ENCODE results near the gene RBM33.

Gene RBM33

GRCh38 chr7:155629171-155629570 is 15.3 kb upstream of the RBM33 start:
- DNase-seq (ENCODE audit: low read depth in 2 of 2), result no peak

GRCh38 chr7:155631155-155631554 is 13.3 kb upstream of the RBM33 start:
- no peak for DNase-seq (ENCODE audit: low read depth in 2 of 2)

DNA sequence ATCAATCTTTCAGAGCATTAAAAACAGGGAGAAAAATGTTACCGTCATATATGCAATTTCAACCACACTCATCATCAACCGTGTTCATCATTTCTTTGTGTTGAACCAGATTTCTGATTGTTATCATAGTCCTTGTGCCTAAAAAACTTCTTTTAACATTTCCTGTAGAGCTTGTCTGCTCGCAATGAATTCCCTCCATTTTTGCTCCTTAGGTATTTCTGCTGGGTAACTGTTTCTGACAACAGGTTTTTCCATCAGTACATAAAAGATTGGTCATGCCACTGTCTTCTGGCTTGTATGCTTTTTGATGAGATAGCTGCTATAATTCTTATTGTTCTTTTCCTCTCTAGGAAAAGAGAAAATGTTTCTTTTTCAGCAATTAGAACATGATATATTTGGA is 8.6 kb upstream of the RBM33 start:
- DNase-seq (ENCODE audit: low read depth in 2 of 2), result no peak

- no peak for DNase-seq (ENCODE audit: low read depth in 2 of 2)
Measured at GRCh38 chr7:155637155-155637554, 7.3 kb upstream of the RBM33 start.

DNA sequence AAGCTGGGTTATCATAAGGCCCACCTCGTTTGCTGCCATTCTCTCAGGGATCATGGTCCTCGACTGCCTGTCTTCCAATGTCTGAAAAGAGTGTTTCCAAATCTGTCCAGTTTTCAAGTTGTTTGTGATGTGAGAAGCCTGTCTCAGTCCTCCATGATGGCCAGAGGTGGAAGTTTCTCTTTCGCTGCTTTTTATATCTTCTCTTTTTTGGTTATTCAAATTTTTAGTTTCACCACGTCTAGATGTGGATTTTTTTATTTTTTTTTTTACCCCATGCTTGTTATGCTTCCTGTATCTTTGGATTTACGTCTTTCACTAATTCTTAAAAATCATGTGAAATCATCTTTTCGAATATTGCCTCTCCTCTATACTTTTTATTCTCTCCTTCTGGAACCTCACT is 6.1 kb upstream of the RBM33 start:
- no peak for DNase-seq (ENCODE audit: low read depth in 2 of 2)

- DNase-seq (ENCODE audit: low read depth in 2 of 2), result no peak
Measured at GRCh38 chr7:155639958-155640520, 4.4 kb upstream of the RBM33 start.

DNA sequence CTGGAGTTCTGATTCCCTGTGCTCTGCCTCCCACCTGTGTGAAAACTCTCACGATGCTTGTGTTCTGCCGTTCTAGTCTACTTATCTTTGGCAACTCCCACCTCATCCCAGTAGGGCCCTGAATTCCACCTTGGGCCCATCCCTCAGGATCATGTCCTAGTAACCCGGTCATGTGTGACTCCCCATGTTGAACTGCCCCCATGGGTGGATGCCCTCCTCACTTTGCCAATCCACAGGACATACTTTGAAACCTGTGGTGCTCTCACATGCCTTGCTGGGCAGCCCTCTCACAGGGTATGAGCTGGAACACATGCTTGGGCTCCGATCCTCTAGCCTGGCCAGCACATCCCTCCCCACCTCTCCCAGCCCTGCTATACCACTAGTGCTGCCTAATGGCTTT is 3.8 kb upstream of the RBM33 start:
- no peak for DNase-seq (ENCODE audit: low read depth in 2 of 2)

DNA sequence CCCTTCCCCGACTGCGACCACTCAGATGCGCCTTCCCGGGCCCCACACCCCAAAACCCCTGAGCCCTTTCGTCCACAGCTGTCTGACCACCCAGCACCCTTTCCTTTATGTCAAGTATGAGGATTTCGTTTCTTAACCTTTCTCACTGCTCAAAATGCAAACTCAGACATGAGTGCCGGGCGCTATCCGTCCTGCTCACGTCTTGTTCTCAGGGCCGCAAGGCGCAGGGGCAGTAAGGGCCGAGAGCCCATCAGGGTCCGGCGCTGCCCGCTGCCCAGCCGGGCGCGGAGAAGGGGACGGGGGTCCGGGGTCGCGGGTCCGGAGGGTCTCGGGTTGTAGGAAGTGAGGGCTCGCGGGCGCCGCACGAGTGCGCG is 670 bp upstream of the RBM33 start:
- no peak for DNase-seq (ENCODE audit: low read depth in 2 of 2)

DNA sequence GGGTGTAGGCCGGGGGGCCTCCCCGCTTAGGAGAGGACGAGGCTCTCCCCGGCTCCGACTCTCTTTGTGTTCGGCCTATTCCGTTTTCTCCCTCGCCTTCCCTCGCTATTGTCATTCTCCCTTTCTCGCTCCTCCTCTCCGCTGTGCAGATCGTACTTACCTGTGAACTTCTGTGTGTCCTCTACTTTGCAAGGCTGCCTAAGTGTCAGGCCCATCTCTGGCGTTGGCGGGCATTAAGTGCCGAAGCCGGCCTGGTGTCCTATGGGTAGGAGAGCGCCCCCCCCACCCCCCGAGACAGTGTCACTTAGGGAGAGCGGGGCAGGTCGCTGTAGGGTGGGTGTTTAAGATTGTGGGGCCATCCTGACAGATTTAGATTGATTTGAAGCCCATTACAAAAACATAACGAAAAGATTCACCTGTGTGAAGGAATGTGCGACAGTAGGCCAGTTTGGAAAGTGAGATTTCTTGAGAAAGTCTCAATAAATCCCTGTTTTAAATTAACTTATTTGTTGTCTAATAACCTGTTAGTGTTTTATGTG is 579 bp downstream of the RBM33 start:
- no peak for DNase-seq (ENCODE audit: low read depth in 2 of 2)

DNA sequence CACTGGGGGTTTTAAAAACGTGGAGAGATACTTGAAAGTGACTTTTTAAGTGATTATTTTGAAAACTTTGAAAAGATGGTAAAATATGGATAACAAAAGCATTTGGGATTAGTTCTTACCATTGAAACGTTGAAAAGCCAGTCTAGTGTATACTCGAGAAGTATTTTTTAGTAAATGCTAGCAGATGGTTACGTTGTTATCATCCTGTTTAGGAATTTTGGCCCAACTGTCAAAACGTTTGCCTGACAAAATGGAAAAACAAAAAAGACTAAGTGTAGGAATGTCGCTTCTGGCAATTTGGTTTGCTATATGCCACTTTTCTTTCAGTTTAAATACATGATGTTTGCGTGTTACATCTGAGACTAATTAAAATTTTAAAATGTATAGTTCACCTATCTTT is 1.2 kb downstream of the RBM33 start:
- DNase-seq (ENCODE audit: low read depth in 2 of 2), result no peak

- no peak for DNase-seq (ENCODE audit: low read depth in 2 of 2)
Measured at GRCh38 chr7:155646669-155647068, 2.2 kb downstream of the RBM33 start.

- no peak for DNase-seq (ENCODE audit: low read depth in 2 of 2)
Measured at GRCh38 chr7:155647302-155647701, 2.8 kb downstream of the RBM33 start.

GRCh38 chr7:155647734-155648133 is 3.3 kb downstream of the RBM33 start:
- DNase-seq (ENCODE audit: low read depth in 2 of 2), result no peak

- no peak for DNase-seq (ENCODE audit: low read depth in 2 of 2)
Measured at GRCh38 chr7:155648752-155649339, 4.4 kb downstream of the RBM33 start.

GRCh38 chr7:155649588-155649987 is 5.1 kb downstream of the RBM33 start:
- no peak for DNase-seq (ENCODE audit: low read depth in 2 of 2)

DNA sequence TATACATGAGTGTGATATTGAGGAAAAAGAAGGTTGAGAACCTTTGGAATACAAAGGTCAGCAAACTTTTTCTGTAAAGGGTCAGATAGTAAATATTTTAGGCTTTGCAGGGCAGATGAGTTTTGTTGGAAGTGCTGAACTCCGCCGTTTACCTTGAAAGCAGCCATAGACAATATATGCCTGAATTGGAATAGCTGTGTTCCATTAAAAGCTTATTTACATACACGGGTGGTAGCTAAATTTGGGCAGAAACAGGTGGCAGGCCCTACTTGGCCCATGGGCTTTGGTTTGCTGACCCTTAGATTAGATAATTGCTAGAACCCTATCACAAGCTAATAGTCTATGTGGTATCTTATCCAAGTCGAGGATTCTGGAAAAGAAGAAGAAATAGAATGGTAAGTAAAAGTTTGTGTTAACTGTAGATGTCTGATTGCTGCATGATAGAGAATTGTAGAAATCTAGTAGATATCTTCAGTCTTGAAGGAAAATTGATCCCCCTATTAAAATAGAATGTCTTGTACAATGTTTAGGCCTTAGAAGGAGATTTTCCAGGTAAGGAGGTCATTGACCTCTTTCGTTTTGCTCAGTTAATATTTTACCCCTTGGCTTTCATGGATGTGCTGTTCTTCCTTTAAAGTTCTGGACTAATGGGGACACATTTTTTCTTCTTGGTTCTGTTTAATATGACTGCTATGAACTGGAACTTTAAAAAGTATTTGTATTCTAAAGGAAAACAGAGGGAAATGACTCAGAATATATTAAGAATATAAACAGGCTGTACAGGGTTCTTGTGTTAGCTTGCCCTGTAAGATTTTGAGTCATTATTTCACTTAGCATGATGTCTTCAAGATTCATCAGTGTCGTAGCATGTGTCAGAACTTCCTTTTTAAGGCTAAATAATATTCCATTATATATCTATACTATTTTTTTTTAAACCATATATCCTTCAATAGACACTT is 8.0 kb downstream of the RBM33 start:
- DNase-seq (ENCODE audit: low read depth in 2 of 2), result no peak

DNA sequence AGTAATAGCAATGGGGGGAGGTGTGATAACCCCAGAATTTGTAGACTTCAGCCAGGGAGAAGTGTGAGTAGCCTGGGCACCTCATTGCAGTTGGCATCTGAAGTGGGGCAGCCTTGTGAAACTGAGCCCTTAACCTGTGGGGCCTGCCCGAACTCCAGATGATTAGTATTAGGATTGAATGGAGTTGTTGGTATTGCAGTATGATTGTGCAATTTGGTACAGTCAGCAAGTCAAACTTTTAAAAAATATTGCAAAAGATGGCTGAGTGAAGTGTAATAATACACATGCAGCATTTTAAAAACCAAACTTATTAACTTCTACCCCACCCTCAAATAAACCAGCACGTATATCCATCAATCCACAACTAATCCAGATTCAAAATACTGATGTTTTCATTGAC is 9.3 kb downstream of the RBM33 start:
- no peak for DNase-seq (ENCODE audit: low read depth in 2 of 2)

- DNase-seq (ENCODE audit: low read depth in 2 of 2), result no peak
Measured at GRCh38 chr7:155656891-155657290, 12.4 kb downstream of the RBM33 start.

- no peak for DNase-seq (ENCODE audit: low read depth in 2 of 2)
Measured at GRCh38 chr7:155660059-155660757, 15.7 kb downstream of the RBM33 start.

- no peak for DNase-seq (ENCODE audit: low read depth in 2 of 2)
Measured at GRCh38 chr7:155660758-155661093, 16.3 kb downstream of the RBM33 start.

GRCh38 chr7:155662343-155663043 is 18.0 kb downstream of the RBM33 start:
- DNase-seq (ENCODE audit: low read depth in 2 of 2), result no peak

DNA sequence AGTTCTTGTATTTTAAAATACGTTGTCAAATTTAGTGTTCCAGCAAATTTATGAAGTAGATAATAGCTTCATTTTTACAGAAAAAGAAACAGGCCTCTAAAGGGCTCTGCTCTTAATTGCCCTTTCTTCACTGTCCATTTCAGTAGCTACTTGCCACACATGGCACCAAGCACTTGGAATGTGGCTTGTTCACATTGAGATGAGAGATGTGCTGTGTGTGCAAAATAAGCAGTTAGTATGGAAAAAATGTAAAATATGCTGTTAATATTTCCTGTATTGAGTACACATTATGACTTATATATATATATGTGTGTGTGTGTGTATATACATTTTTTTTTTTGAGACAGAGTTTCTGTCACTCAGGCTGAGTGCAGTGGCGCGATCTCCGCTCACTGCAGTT is 19.5 kb downstream of the RBM33 start:
- no peak for DNase-seq (ENCODE audit: low read depth in 2 of 2)

Data from fibroblast of skin of left quadriceps (primary cell).